GM12878 (cell line): ENCODE measurements around the gene AKNA.

Experiments
- ATF7 ChIP-seq: fragments of 450-650 bp; IDR thresholded peaks from 2 replicates; pipeline ENCODE4 v1.6.1; 2016; ENCODE audit warnings: low read depth, mild to moderate bottlenecking
- EP300 ChIP-seq, 2 experiments: fragments of 150-350 bp in 1 of 2; IDR thresholded peaks; 2 replicates each; pipeline ENCODE4 v1.6.1; 2011 to 2012; ENCODE audit warnings: low read depth in 2 of 2, low read length in 2 of 2, borderline replicate concordance in 1 of 2, improper control_type of control experiment in 1 of 2, inconsistent platforms in 1 of 2; ENCODE audit not compliant: control insufficient read depth in 1 of 2
- HDAC2 ChIP-seq: fragments of 200-600 bp; sonication (generic); IDR thresholded peaks from 2 replicates; pipeline ENCODE4 v1.6.1; 2017
- MXI1 ChIP-seq: fragments of 150-350 bp; IDR thresholded peaks from 2 replicates; pipeline ENCODE4 v1.6.1; 2011; ENCODE audit warnings: low read depth, mild to moderate bottlenecking, inconsistent platforms, low read length, improper control_type of control experiment
- POLR2AphosphoS5 ChIP-seq: IDR thresholded peaks from 2 replicates; pipeline ENCODE4 v1.6.1; 2011; ENCODE audit warnings: mild to moderate bottlenecking, low read length, inconsistent platforms
- RAD21 ChIP-seq: IDR thresholded peaks from 2 replicates; pipeline ENCODE4 v1.6.1; 2011; ENCODE audit warnings: mild to moderate bottlenecking, low read depth, low read length, moderate library complexity; ENCODE audit not compliant: insufficient read depth
- RCOR1 ChIP-seq: conservative IDR thresholded peaks from 2 replicates; pipeline ENCODE4 v1.6.1; 2012; ENCODE audit warnings: low read depth, low read length, improper control_type of control experiment
- SP1 ChIP-seq: IDR thresholded peaks from one replicate; pipeline ENCODE4 v1.6.1; 2011; ENCODE audit warnings: low read depth, low read length
- TARDBP ChIP-seq: IDR thresholded peaks from 2 replicates; pipeline ENCODE4 v1.6.1; 2016; ENCODE audit warnings: borderline replicate concordance
- TBL1XR1 ChIP-seq: IDR thresholded peaks from 2 replicates; pipeline ENCODE4 v1.6.1; 2012; ENCODE audit warnings: low read depth, low read length, improper control_type of control experiment
- TF ChIP-seq, protein P1 (sequence below): IDR thresholded peaks from 2 replicates; pipeline ENCODE4 v1.6.1; 2011; ENCODE audit warnings: low read depth, mild to moderate bottlenecking, low read length, moderate library complexity, borderline replicate concordance; ENCODE audit errors: extremely low read depth
- TF ChIP-seq, protein P2 (sequence below), 3 experiments: IDR thresholded peaks in 2 of 3; conservative IDR thresholded peaks in 1 of 3; 2 replicates each; pipeline ENCODE4 v1.5.1; 2011; ENCODE audit warnings: low read depth in 3 of 3, low read length in 3 of 3, mild to moderate bottlenecking in 3 of 3, control low read depth in 2 of 3, moderate library complexity in 2 of 3, inconsistent platforms in 1 of 3, mixed read lengths in 1 of 3; ENCODE audit not compliant: control insufficient read depth in 2 of 3, insufficient read depth in 1 of 3; ENCODE audit errors: extremely low read depth in 1 of 3

- TF ChIP-seq EP300 (IDR thresholded peaks at IDR 0.05; ENCODE audit: borderline replicate concordance in 1 of 2, control insufficient read depth in 1 of 2, low read depth in 2 of 2, low read length in 2 of 2) (no peak), SP1 (no peak), RCOR1 (no peak), HDAC2 (no peak), TARDBP (no peak), TBL1XR1 (no peak), ATF7 (no peak), RAD21 (no peak), MXI1 (no peak), POLR2AphosphoS5 (no peak)
- TF ChIP-seq, protein P1, sequence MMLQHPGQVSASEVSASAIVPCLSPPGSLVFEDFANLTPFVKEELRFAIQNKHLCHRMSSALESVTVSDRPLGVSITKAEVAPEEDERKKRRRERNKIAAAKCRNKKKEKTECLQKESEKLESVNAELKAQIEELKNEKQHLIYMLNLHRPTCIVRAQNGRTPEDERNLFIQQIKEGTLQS = no peak
- TF ChIP-seq, protein P2, sequence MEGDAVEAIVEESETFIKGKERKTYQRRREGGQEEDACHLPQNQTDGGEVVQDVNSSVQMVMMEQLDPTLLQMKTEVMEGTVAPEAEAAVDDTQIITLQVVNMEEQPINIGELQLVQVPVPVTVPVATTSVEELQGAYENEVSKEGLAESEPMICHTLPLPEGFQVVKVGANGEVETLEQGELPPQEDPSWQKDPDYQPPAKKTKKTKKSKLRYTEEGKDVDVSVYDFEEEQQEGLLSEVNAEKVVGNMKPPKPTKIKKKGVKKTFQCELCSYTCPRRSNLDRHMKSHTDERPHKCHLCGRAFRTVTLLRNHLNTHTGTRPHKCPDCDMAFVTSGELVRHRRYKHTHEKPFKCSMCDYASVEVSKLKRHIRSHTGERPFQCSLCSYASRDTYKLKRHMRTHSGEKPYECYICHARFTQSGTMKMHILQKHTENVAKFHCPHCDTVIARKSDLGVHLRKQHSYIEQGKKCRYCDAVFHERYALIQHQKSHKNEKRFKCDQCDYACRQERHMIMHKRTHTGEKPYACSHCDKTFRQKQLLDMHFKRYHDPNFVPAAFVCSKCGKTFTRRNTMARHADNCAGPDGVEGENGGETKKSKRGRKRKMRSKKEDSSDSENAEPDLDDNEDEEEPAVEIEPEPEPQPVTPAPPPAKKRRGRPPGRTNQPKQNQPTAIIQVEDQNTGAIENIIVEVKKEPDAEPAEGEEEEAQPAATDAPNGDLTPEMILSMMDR (IDR thresholded peaks at IDR 0.05 in 2 of 3, conservative IDR thresholded peaks at IDR 0.05 in 1 of 3; ENCODE audit: control insufficient read depth in 2 of 3, extremely low read depth in 1 of 3, insufficient read depth in 1 of 3, low read depth in 3 of 3, low read length in 3 of 3) = no peak
Measured at GRCh38 chr9:114343471-114344187, 44.2 kb downstream of the AKNA start.
